ENCODE data around the gene PSMD8.
"Not testable (repeated sequence)": the region's sequence is repeated elsewhere in the genome, so short reads cannot be mapped to it uniquely, and the experiment has no call there.

PSMD8 gene

DNA sequence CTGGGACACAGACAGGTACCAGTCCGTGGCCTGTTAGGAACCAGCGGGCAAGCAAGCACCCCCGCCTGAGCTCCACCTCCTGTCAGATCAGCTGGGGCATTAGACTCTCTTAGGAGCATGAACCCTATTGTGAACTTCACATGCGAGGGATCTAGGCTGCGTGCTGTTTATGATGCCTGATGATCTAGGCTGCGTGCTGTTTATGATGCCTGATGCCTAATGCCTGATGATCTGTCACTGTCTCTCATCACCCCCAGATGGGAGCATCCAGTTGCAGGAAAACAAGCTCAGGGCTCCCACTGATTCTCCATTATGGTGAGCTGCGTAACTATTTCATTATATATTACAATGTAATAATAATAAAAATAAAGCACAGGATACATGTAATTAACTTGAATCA is 48.1 kb downstream of the PSMD8 start:
- Histone ChIP-seq H3K36me3 (ENCODE audit: control insufficient read depth, insufficient read depth, low read length) (peaks cover 3% of the 10 kb centered on the region), H3K4me1 (ENCODE audit: control insufficient read depth, insufficient read depth, low read length) (peaks cover 7% of the 10 kb centered on the region), H3K27me3 (ENCODE audit: control insufficient read depth, insufficient read depth, low read length) (peaks cover 5% of the 10 kb centered on the region), H3K9me3 (ENCODE audit: control insufficient read depth, insufficient read depth, low read length) (no peaks in the 10 kb centered on the region), H3K4me3 (ENCODE audit: low read depth, low read length) (no peak overlapping the region), H3K9ac (ENCODE audit: low read depth, low read length) (no peak overlapping the region)

DNA sequence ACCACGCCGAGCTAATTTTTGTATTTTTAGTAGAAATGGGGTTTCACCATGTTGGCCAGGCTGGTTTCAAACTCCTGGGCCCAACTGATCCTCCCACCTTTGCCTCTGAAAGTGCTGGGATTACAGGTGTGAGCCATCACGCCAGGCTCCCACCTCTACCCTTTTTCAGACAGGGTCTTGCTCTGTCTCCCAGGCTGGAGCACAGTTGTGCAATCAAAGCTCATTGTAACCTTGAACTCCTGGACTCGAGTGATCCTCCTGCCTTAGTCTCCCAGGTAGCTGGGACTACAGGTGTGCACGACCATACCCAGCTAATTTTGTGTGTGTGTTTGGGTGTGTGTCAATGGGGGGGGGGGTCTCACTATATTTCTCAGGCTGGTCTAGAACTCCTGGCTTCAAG is 49.9 kb downstream of the PSMD8 start:
- no peak overlapping the region for H3K4me3 ChIP-seq (ENCODE audit: low read depth, low read length)
- H3K27me3 ChIP-seq (ENCODE audit: control insufficient read depth, insufficient read depth, low read length), result no peaks in the 10 kb centered on the region
- H3K36me3 ChIP-seq (ENCODE audit: control insufficient read depth, insufficient read depth, low read length), result peaks cover 3% of the 10 kb centered on the region
- H3K9me3 ChIP-seq (ENCODE audit: control insufficient read depth, insufficient read depth, low read length), result no peaks in the 10 kb centered on the region
- H3K9ac ChIP-seq (ENCODE audit: low read depth, low read length), result no peak overlapping the region
- H3K4me1 ChIP-seq (ENCODE audit: control insufficient read depth, insufficient read depth, low read length), result peaks cover 5% of the 10 kb centered on the region

DNA sequence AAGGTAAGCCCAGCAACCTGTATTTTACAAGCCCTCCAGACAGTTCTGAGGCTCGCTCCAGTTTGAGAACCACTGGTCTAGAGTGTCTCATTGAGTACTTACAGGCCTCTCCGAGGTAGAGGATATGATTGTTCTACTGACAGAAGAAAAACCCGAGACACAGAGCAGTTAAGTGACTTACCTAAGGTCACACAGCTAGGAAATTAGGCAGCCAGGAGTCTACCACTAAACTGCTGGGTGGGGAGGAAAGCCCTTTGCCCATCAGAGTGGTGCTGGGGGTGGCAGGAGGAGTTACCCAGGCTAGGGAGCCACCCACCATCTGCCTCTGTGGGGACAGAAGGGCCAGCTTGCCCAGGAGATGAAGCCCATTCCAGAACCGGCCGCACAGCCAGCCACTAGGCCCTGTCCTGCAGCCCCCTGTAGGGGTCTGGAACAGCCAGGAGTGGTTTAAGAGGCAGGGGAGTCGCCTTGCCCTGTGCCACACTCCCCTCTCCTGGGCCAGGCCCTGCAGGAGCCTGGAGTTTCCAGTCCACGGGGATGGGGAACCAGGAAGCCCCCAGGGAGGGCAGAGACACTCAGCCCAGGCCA is 50.9 kb downstream of the PSMD8 start:
- Histone ChIP-seq H3K4me1 (ENCODE audit: control insufficient read depth, insufficient read depth, low read length) (peaks cover 5% of the 10 kb centered on the region), H3K9ac (ENCODE audit: low read depth, low read length) (peak overlapping the region; percentile 65), H3K36me3 (ENCODE audit: control insufficient read depth, insufficient read depth, low read length) (peaks cover 3% of the 10 kb centered on the region), H3K9me3 (ENCODE audit: control insufficient read depth, insufficient read depth, low read length) (no peaks in the 10 kb centered on the region), H3K4me3 (ENCODE audit: low read depth, low read length) (peak overlapping the region; percentile 39), H3K27me3 (ENCODE audit: control insufficient read depth, insufficient read depth, low read length) (no peaks in the 10 kb centered on the region)

DNA sequence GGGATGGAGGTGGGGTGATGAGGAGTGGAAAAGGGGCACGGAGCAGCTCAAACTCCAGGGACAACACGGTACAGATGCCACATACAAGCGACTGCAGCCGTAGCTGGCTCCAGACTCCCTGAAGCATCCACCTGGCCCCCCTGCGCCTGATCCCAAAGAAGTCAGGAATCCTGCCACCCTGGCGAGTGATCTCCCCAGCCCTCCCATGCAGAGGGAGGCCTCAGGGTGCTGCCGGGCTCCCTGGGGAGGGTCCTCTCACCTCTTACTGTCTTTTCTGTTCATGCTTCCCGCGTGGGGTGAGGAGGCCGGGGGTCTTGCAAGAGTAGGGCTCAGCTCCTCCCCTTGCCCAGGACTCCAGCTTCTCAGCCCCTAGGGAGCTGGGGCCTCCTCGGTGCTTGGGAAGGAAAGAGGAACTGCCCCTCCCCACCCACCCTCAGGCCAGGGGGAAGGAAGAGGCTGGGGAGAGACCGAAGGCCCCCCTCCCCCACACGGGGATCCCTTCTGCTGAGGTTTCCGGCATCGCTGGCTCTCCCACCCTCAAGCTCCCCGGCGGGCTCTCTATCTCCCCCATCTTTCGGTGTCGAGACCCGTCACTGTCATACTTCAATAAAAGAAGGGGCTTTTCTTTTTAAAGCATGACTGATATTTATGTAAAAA is 51.6 kb downstream of the PSMD8 start, which contains the start of gene RASGRP4:
TSS of gene RASGRP4 (minus strand) at position 410 of the 657 bp plus-strand sequence. CDS start at position 282, 128 bp downstream.
- H3K27me3 ChIP-seq (ENCODE audit: control insufficient read depth, insufficient read depth, low read length), result no peaks in the 10 kb centered on the region
- no peaks in the 10 kb centered on the region for H3K9me3 ChIP-seq (ENCODE audit: control insufficient read depth, insufficient read depth, low read length)
- H3K4me1 ChIP-seq (ENCODE audit: control insufficient read depth, insufficient read depth, low read length), result peaks cover 5% of the 10 kb centered on the region
- peak within 1 kb of the TSS; percentile 65 for H3K9ac ChIP-seq (ENCODE audit: low read depth, low read length)
- peak within 1 kb of the TSS; percentile 39 for H3K4me3 ChIP-seq (ENCODE audit: low read depth, low read length)
- H3K36me3 ChIP-seq (ENCODE audit: control insufficient read depth, insufficient read depth, low read length), result peaks cover 3% of the 10 kb centered on the region

DNA sequence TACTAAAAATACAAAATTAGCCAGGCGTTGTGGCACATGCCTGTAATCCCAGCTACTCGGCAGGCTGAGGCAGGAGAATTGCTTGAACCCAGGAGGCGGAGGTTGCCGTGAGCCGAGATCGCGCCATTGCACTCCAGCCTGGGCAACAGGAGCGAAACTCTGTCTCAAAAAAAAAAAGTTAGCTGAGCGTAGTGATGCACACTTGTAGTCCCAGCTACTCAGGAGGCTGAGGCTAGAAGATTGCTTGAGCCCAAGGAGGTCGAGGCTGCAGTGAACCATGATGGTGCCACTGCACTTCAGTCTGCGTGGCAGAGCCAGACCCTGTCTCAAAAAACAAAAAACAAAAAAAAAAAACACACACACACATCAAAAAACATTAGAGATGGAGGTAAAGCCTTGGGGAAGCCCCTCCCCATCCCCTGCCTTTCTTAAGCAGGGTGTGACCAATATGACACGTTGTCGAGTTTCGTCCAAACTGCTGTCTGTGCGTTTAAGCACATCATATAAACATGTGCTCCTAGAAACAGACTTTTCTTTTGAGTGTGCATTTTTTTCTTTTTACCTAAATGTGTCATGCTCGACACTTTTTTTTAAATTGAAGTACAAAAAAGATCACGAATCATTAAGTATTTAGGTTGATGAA is 52.8 kb downstream of the PSMD8 start:
- not testable (repeated sequence) for H3K4me1 ChIP-seq (ENCODE audit: control insufficient read depth, insufficient read depth, low read length); H3K9me3 ChIP-seq (ENCODE audit: control insufficient read depth, insufficient read depth, low read length); H3K36me3 ChIP-seq (ENCODE audit: control insufficient read depth, insufficient read depth, low read length); H3K9ac ChIP-seq (ENCODE audit: low read depth, low read length); H3K27me3 ChIP-seq (ENCODE audit: control insufficient read depth, insufficient read depth, low read length); H3K4me3 ChIP-seq (ENCODE audit: low read depth, low read length)

DNA sequence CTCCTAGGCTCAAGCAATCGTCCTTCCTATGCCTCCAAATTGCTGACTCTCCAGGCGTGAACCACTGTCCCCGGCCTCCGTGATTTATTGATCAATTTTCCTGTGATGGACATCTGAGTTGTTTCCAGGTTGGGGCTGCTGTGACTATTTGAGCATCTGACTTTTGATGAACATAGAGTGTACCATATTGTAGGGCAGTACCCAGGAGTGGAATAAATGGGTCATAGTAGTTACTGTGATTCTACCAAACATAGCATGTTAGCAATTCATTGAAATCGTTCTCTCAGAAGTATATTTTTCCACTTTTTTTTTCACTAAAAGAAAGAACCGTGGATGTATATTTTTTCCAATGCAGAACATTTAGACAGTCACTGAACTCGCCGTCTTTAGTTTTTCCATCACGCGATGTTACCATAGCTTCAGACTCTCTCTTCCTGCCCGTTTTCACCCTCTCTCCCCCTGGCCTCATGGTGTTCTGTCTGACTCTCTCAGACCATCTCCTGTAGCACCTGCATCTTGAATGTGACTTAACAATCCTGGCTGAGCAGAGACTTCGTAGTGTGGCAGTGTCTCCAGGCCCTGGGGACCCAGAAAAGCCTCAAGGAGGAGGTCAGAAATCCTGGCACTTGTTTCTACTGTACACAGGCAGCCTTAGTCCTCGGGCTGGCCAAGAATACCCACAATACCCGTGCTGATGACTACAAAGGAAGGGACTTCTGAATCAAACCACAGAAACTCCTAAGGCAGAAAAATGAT is 54.9 kb downstream of the PSMD8 start:
- Histone ChIP-seq H3K9me3 (ENCODE audit: control insufficient read depth, insufficient read depth, low read length) (no peaks in the 10 kb centered on the region), H3K36me3 (ENCODE audit: control insufficient read depth, insufficient read depth, low read length) (no peaks in the 10 kb centered on the region), H3K27me3 (ENCODE audit: control insufficient read depth, insufficient read depth, low read length) (no peaks in the 10 kb centered on the region), H3K4me3 (ENCODE audit: low read depth, low read length) (no peak overlapping the region), H3K4me1 (ENCODE audit: control insufficient read depth, insufficient read depth, low read length) (peaks cover 5% of the 10 kb centered on the region), H3K9ac (ENCODE audit: low read depth, low read length) (no peak overlapping the region)

DNA sequence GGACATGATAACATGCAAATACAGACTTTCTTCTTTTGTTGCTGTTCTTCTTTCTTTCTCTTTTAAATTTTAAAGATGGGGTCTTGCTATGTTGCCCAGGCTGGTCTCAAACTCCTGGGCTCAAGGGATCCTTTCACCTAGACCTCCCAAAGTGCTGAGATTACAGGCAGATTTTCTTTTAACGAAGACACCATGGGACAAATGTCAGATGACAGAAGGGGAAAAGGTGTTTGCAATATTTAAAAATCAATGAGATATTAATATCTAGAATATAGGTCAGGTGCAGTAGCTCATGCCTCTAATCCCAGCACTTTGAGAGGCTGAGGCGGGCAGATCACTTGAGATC is 55.4 kb downstream of the PSMD8 start:
- no peaks in the 10 kb centered on the region for H3K36me3 ChIP-seq (ENCODE audit: control insufficient read depth, insufficient read depth, low read length)
- no peak overlapping the region for H3K4me3 ChIP-seq (ENCODE audit: low read depth, low read length)
- peaks cover 5% of the 10 kb centered on the region for H3K4me1 ChIP-seq (ENCODE audit: control insufficient read depth, insufficient read depth, low read length)
- H3K27me3 ChIP-seq (ENCODE audit: control insufficient read depth, insufficient read depth, low read length), result no peaks in the 10 kb centered on the region
- H3K9ac ChIP-seq (ENCODE audit: low read depth, low read length), result no peak overlapping the region
- no peaks in the 10 kb centered on the region for H3K9me3 ChIP-seq (ENCODE audit: control insufficient read depth, insufficient read depth, low read length)

DNA sequence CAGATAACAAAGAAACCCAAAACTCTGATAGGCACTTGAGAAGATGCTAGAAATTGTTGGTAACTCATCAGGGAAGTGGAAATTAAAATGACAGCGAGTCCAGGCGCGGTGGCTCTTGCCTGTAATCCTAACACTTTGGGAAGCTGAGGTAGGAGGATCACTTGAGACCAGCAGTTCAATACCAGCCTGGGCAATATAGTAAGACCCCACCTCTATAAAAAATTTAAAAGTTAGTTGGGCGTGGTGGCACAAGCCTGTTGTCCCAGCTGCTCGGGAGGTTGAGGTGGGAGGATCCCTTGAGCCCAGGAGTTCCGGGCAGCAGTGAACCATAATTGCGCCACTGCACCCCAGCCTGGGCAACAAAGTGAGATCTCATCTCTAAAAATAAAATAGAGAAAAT is 56.6 kb downstream of the PSMD8 start:
- H3K9ac ChIP-seq (ENCODE audit: low read depth, low read length), result no peak overlapping the region

DNA sequence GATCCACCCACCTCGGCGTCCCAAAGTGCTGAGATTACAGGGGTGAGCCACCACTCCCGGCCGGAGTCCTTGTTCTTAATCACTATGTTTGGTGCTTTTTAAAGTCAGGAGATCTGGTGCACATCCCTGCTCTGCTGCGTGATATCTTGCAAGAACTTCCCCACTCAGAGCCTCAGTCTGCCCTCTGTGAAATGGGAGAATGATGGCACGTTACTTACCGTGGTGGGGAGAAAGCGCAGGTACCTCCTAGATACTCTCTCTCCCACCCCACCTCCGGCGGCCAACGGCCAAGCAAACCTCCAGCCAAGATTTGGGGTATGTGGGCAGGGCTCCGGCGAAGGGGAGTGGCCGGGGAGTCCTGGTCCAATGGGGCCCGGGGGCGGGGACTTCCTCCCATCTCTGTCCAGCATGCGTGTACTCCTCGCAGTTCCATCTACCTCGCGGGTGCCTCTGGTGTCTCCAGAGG is 58.9 kb downstream of the PSMD8 start, which contains the start of gene RYR1:
TSS of gene RYR1 (plus strand) at position 424 of the 466 bp plus-strand sequence. CDS start 139 bp downstream, outside the sequence.
- Histone ChIP-seq H3K27me3 (ENCODE audit: control insufficient read depth, insufficient read depth, low read length) (no peaks in the 10 kb centered on the region), H3K9me3 (ENCODE audit: control insufficient read depth, insufficient read depth, low read length) (no peaks in the 10 kb centered on the region), H3K36me3 (ENCODE audit: control insufficient read depth, insufficient read depth, low read length) (no peaks in the 10 kb centered on the region), H3K9ac (ENCODE audit: low read depth, low read length) (peak within 1 kb of the TSS; percentile 70), H3K4me3 (ENCODE audit: low read depth, low read length) (peak within 1 kb of the TSS; percentile 88), H3K4me1 (ENCODE audit: control insufficient read depth, insufficient read depth, low read length) (peaks cover 3% of the 10 kb centered on the region)

More for the DNA sequence above, 56.6 kb downstream of the PSMD8 start:
- Histone ChIP-seq H3K4me1 (ENCODE audit: control insufficient read depth, insufficient read depth, low read length) (peaks cover 3% of the 10 kb centered on the region), H3K27me3 (ENCODE audit: control insufficient read depth, insufficient read depth, low read length) (no peaks in the 10 kb centered on the region), H3K4me3 (ENCODE audit: low read depth, low read length) (no peak overlapping the region), H3K36me3 (ENCODE audit: control insufficient read depth, insufficient read depth, low read length) (no peaks in the 10 kb centered on the region), H3K9me3 (ENCODE audit: control insufficient read depth, insufficient read depth, low read length) (no peaks in the 10 kb centered on the region)

Data from iPS-15b (cell line).